ENCODE measurements around the gene XRCC2.
"Not testable (repeated sequence)": the region's sequence is repeated elsewhere in the genome, so short reads cannot be mapped to it uniquely, and the experiment has no call there.

Gene XRCC2

GRCh38 chr7:152675759-152676636 is at the start of gene XRCC2:
Gene XRCC2 (minus strand): TSS chr7:152676141. CDS start chr7:152676079, 62 bp downstream.
- DNase-seq (ENCODE audit: low read depth) = peak; percentile 99

GRCh38 chr7:152723364-152723763 is 47.4 kb upstream of the XRCC2 start:
- no peak for DNase-seq (ENCODE audit: low read depth)

- not testable (repeated sequence) for DNase-seq (ENCODE audit: low read depth)
Observed at GRCh38 chr7:152712412-152713042, 36.6 kb upstream of the XRCC2 start.

DNA sequence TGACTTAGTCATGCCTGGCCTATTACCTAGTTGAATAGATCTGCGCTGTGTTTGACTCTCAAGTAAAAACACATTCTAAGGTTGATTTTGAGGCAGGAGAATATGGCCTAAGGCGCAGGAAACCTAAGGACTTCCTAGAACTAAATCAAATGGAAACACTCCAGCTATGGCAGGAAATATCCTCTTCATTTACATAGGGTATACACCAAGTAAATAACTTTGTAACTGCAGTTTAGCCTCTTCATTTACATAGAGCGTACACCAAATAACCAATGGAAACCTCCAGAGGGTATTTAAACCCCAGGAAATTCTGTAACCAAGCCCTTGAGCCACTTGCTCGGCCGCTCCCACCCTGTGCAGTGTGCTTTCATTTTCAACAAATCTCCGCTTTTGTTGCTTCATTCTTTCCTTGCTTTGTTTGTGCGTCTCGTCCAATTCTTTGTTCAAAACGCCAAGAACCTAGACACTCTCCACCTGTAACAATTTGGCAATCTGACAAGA is 35.6 kb upstream of the XRCC2 start:
- DNase-seq (ENCODE audit: low read depth) = no peak

DNA sequence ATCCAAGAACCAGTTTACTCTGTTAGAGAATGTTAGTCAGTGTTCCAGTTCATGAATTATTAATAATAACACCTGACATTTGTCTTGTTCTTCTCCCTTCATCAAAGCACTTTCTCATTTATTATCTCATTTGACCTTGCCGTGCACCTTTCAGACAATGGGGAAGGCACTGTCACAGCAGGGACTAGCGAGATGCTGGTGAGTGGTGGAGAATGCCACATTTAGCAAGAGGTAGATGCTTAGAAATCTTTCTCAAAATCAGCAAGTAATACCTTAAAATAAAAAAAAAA is 34.2 kb upstream of the XRCC2 start:
- no peak for DNase-seq (ENCODE audit: low read depth)

DNA sequence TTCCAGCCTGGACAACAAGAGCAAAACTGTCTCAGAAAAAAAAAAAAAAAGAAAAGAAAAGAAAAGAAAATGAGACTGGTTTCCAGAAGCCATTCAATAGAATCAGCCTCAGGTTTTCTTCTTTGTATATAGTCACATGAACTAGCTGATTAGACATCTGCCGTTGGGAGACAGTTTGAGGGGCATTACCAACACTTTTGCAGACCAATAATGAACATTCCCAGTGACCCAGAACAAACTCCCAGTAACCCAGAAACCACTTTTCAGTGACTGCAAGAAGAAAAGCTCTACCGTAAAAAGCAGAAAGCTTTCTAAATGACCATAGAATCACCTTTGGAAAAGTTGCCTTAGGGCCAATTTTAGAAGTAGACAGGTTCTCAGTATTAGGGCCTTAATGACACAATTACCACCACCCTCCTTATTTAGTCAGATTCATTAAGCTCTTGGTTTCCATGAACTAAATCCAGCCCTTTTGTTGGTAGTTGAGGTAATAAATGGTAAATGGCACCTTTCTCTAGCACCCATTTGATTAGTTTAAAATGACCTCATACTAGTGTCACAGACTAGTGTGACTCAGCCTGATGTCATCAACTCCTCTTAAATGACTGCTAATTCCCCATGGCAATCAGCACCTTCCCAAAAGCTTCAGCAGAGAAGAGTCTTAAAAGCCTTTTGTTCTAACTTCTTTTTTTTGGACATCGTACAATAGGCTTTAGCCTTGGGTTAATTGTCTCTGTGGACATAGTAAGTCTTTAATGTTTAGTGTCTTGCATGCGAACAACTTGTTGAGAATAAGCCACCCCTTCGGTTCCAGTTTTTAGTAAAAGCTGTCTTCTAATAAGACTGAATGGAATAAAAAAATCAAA is 33.6 kb upstream of the XRCC2 start:
- no peak for DNase-seq (ENCODE audit: low read depth)

DNA sequence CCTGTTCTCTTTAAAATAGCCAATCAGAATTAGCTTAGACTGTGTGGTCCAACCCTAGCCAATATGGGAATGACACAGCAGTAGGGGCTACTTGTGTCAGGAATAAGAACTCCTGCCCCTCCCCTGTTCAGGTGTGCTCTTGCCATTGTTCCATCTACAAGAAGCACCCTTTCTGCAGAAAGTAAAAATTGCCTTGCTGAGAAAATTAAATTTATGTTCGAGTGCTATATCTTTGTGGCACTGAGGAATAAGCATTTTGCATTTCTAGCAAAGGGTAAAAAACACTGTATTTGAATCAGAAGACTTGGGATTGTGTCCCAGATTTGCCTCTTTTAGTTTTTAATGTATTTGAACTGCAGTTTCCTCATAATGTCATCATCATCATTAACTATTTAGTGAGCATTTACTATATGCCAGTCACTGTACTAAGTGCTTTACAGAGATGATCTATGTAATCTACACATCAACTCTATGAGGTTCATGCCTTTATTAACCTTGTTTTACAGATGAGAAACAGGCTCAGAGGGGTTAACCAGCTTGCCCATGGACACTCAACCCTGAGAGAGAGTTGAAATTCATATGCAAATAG is 28.9 kb upstream of the XRCC2 start:
- DNase-seq (ENCODE audit: low read depth) = no peak

DNA sequence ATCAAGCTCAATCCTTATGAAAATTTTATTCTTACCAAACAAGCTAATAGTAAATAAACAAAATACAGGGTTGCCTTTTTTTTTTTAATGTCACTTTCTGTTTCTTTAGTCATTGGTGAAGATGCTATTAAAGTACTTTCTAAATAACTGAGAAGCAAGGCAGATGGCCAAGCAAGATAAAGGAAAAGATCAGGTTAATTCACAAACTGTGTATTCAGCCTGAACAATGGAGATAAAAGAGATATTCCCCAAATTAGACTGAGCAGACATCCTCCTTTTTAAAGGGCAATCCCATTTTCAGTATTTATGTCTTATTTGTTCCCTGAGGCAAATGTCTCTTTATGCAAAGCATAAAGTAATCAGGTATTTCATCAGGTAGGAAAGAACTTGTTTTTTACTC is 23.1 kb upstream of the XRCC2 start:
- no peak for DNase-seq (ENCODE audit: low read depth)

- not testable (repeated sequence) for DNase-seq (ENCODE audit: low read depth)
Observed at GRCh38 chr7:152697268-152697974, 21.5 kb upstream of the XRCC2 start.

- not testable (repeated sequence) for DNase-seq (ENCODE audit: low read depth)
Observed at GRCh38 chr7:152692196-152692595, 16.3 kb upstream of the XRCC2 start.

- DNase-seq (ENCODE audit: low read depth) = no peak
Observed at GRCh38 chr7:152683297-152683696, 7.4 kb upstream of the XRCC2 start.

GRCh38 chr7:152677808-152678670 is 2.1 kb upstream of the XRCC2 start:
- no peak for DNase-seq (ENCODE audit: low read depth)

GRCh38 chr7:152674860-152675758 is 832 bp downstream of the XRCC2 start:
- no peak for DNase-seq (ENCODE audit: low read depth)

DNA sequence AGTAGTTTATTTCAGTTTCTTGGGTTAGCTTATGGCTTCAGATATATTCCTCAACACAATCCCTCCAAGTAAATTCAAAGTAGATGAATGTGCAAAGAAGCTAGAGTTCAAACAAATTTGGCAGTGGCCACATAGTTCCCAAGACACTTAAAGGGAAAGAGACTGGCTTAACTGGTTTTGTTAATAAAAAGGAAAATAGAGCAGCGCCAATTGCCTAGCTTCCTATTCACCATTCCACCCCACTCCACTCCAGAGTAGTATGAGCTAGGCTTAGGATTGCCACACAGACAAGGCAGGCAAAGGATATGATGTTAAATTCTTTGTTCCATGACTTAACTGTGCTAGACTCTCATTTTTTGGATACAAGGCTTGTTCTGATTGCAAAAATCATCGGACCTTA is 2.0 kb downstream of the XRCC2 start:
- DNase-seq (ENCODE audit: low read depth) = no peak

GRCh38 chr7:152672626-152673025 is 3.3 kb downstream of the XRCC2 start:
- DNase-seq (ENCODE audit: low read depth) = no peak

GRCh38 chr7:152669758-152670157 is 6.2 kb downstream of the XRCC2 start:
- DNase-seq (ENCODE audit: low read depth) = no peak

DNA sequence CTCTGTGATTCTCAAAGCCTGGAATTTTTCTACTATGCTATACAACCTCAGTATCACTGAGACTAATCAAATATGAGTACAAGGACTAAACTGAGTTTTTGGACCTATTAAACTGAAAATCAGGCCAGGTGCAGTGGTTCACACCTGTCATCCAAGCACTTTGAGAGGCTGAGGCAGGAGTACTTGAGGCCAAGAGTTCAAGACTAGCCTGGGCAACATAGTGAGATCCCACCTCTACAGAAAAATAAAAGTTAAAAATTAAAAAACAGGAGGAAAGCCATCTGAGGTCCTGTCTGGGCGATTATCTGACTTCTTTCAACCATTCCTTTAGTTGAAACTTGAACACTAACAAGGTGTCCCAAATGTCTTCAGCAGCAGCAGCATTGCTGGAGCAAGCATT is 7.0 kb downstream of the XRCC2 start:
- no peak for DNase-seq (ENCODE audit: low read depth)

- DNase-seq (ENCODE audit: low read depth) = no peak
Observed at GRCh38 chr7:152667958-152668357, 8.0 kb downstream of the XRCC2 start.

DNA sequence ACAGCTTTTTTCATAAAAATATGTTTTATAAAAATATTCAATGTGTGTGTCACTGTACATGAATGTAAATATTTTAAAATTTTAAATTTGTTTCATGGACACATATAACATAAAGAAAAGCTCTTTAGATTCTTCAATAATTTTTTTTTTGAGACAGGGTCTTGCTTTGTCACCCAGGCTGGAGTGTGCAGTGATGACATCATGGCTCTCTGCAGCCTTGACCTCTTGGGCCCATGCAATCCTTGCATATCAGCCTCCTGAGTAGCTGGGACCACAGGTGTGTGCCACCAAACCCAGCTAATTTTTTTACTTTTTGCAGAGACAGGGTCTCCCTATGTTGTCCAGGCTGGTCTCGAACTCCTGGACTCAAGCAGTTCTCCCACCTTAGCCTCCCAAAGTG is 9.9 kb downstream of the XRCC2 start:
- DNase-seq (ENCODE audit: low read depth) = no peak
